K562 (cell line): Measurements from ENCODE around the gene NMRK1. TPM values are rescaled to one million over a fixed set of nuclear protein-coding genes. Genes with fewer than 3 reads are reported as not detected.

ENCODE experiments used
- ATAC-seq: fragments of 200-7000 bp; cut with Tn5 transposase; 3 replicates; pipeline ENCODE4 v1.9.1; 2020; ENCODE audit warnings: moderate library complexity
- BruUV-seq: library from RNA; stranded (reverse); fragments of 400-500 nt; replicated peaks from 2 replicates; lab custom pipeline; 2021; lab: Mats Ljungman, UMichigan
- CTCF ChIA-PET: fragments of 300-600 bp; formaldehyde crosslinking; extraction: SDS; loops from one replicate; lab custom pipeline; 2021; ENCODE audit warnings: low intra/inter-chr PET ratio; lab: Yijun Ruan, JAX
- POLR2A ChIA-PET: fragments of 300-600, 350-650 bp; sonication (Branson Sonifier 250); formaldehyde crosslinking; extraction: SDS; loops from one replicate; lab custom pipeline; 2021; ENCODE audit warnings: antibody characterized with exemption, inconsistent platforms; lab: Yijun Ruan, JAX
- DNase-seq, 4 experiments: peaks; one replicate each; pipeline versions ENCODE4 v3.0.0 to v3.0.0-alpha.2; 2011 to 2018; ENCODE audit warnings: low spot score in 3 of 4, mixed read lengths in 3 of 4; ENCODE audit errors: extremely low read depth in 1 of 4
- FAIRE-seq: peaks from 2 replicates; lab custom pipeline; 2011; peaks lifted over from hg19 to GRCh38; lab: Jason Lieb, UNC
- H2AFZ ChIP-seq: 2 replicates; pipeline ENCODE4 v1.6.0; 2011; ENCODE audit warnings: low read depth, low read length, control low read depth, inconsistent platforms
- H3K27ac ChIP-seq: fragments of 200-600 bp; 3 replicates; pipeline ENCODE4 v1.8.0; 2011; ENCODE audit warnings: low read depth, mild to moderate bottlenecking, control low read depth, inconsistent platforms, low read length, moderate library complexity, mixed read lengths; ENCODE audit errors: extremely low read depth
- H3K27me3 ChIP-seq, 2 experiments: fragments of 300-600 bp in 1 of 2; 2 replicates in 1 of 2; 3 replicates in 1 of 2; pipeline versions ENCODE4 v1.6.0 to v1.8.0; 2011; ENCODE audit warnings: inconsistent platforms in 2 of 2, low read length in 2 of 2, mild to moderate bottlenecking in 1 of 2, mixed read lengths in 1 of 2, moderate library complexity in 1 of 2; ENCODE audit not compliant: control insufficient read depth in 2 of 2, insufficient read depth in 2 of 2
- H3K36me3 ChIP-seq: fragments of 300-600 bp; 3 replicates; pipeline ENCODE4 v1.8.0; 2011; ENCODE audit warnings: mild to moderate bottlenecking, low read length, inconsistent platforms; ENCODE audit not compliant: control insufficient read depth, insufficient read depth
- H3K4me1 ChIP-seq, 2 experiments: fragments of 200-600 bp in 1 of 2; replicated peaks in 1 of 2; 2 replicates in 1 of 2; 3 replicates in 1 of 2; pipeline versions ENCODE4 v1.5.1 to v1.8.0; 2011; ENCODE audit warnings: inconsistent platforms in 2 of 2, low read length in 2 of 2, mild to moderate bottlenecking in 1 of 2, mixed read lengths in 1 of 2, moderate library complexity in 1 of 2; ENCODE audit not compliant: control insufficient read depth in 2 of 2, insufficient read depth in 2 of 2
- H3K4me2 ChIP-seq: 2 replicates; pipeline ENCODE4 v1.6.1; 2011; ENCODE audit warnings: low read length, control low read depth, inconsistent platforms, mixed read lengths; ENCODE audit not compliant: insufficient read depth
- H3K4me3 ChIP-seq: fragments of 200-600 bp; sonication (generic), shearing (Covaris generic); 2 replicates; pipeline ENCODE4 v1.5.1; 2016; ENCODE audit warnings: control low read depth, inconsistent platforms
- H3K79me2 ChIP-seq: fragments of 200-600 bp; 3 replicates; pipeline ENCODE4 v1.8.0; 2011; ENCODE audit warnings: low read length, inconsistent platforms; ENCODE audit not compliant: control insufficient read depth, insufficient read depth
- H3K9ac ChIP-seq, 2 experiments: 2 replicates each; pipeline versions ENCODE4 v1.6.0 to v1.6.1; 2011; ENCODE audit warnings: low read depth in 2 of 2, low read length in 2 of 2, control low read depth in 1 of 2, inconsistent platforms in 1 of 2, mild to moderate bottlenecking in 1 of 2, mixed read lengths in 1 of 2; ENCODE audit not compliant: insufficient read depth in 1 of 2
- H3K9me1 ChIP-seq: one replicate; pipeline ENCODE4 v1.6.0; 2011; ENCODE audit warnings: inconsistent platforms, mild to moderate bottlenecking, low read length, moderate library complexity; ENCODE audit not compliant: control insufficient read depth, insufficient read depth
- H3K9me3 ChIP-seq: replicated peaks from 2 replicates; pipeline ENCODE4 v1.5.1; 2011; ENCODE audit warnings: low read depth, low read length, inconsistent platforms; ENCODE audit not compliant: control insufficient read depth, insufficient read depth
- H4K20me1 ChIP-seq: replicated peaks from 2 replicates; pipeline ENCODE4 v1.6.1; 2011; ENCODE audit warnings: low read length, inconsistent platforms, mixed read lengths; ENCODE audit not compliant: control insufficient read depth, insufficient read depth
- FOXK1 ChIP-seq: sonication (generic); formaldehyde crosslinking; IDR thresholded peaks from 2 replicates; pipeline ENCODE4 v1.8.0; 2022; ENCODE audit warnings: missing genetic modification reagents, mild to moderate bottlenecking, borderline replicate concordance
- GABPB1 ChIP-seq: sonication (generic); formaldehyde crosslinking; IDR thresholded peaks from 2 replicates; pipeline ENCODE4 v1.8.0; 2022; ENCODE audit warnings: mild to moderate bottlenecking, missing genetic modification reagents
- ILK ChIP-seq: fragments of 450-650 bp; IDR thresholded peaks from 2 replicates; pipeline ENCODE4 v1.6.1; 2016; ENCODE audit warnings: missing genetic modification characterization, low read depth, mild to moderate bottlenecking, missing compliant biosample characterization, moderate library complexity, borderline replicate concordance
- JUNB ChIP-seq: fragments of 450-650 bp; formaldehyde crosslinking; conservative IDR thresholded peaks from 2 replicates; pipeline ENCODE4 v1.4.0; 2020; ENCODE audit warnings: mild to moderate bottlenecking
- KAT7 ChIP-seq: sonication (generic); formaldehyde crosslinking; IDR thresholded peaks from 2 replicates; pipeline ENCODE4 v1.8.0; 2022; ENCODE audit warnings: missing genetic modification reagents, mild to moderate bottlenecking, borderline replicate concordance
- OTX1 ChIP-seq: fragments of 450-650 bp; formaldehyde crosslinking; IDR thresholded peaks from 2 replicates; pipeline ENCODE4 v1.4.0; 2022; ENCODE audit warnings: mild to moderate bottlenecking
- RAD21 ChIP-seq, 2 experiments: fragments of 250-450 bp in 1 of 2; fragments of 450-650 bp in 1 of 2; sonication (Bioruptor Pico) in 1 of 2; formaldehyde crosslinking in 1 of 2; IDR thresholded peaks in 1 of 2; conservative IDR thresholded peaks in 1 of 2; 2 replicates each; pipeline versions ENCODE4 v1.4.0 to v1.8.0; 2020 to 2022; ENCODE audit warnings: mild to moderate bottlenecking in 2 of 2, moderate library complexity in 1 of 2
- RNF2 ChIP-seq: sonication (generic); IDR thresholded peaks from 2 replicates; pipeline ENCODE4 v1.6.1; 2016
- U2AF2 ChIP-seq: fragments of 200-400 bp; formaldehyde crosslinking; optimal IDR thresholded peaks from 2 replicates; pipeline ENCODE3; 2017; ENCODE audit warnings: low read depth, mild to moderate bottlenecking, low read length
- ZNF184 ChIP-seq: sonication (generic); formaldehyde crosslinking; IDR thresholded peaks from 2 replicates; pipeline ENCODE4 v1.5.0; 2020; ENCODE audit warnings: missing genetic modification reagents
- ZNF253 ChIP-seq: fragments of 250-450 bp; sonication (Bioruptor Pico); conservative IDR thresholded peaks from 2 replicates; pipeline ENCODE4 v1.6.1; 2021; ENCODE audit warnings: mild to moderate bottlenecking
- ZSCAN32 ChIP-seq: fragments of 450-650 bp; formaldehyde crosslinking; IDR thresholded peaks from 2 replicates; pipeline ENCODE4 v1.4.0; 2020; ENCODE audit warnings: mild to moderate bottlenecking, moderate library complexity
- WGBS: fragments of 100-300 bp; shearing (Covaris generic); methylation state at CpG from one replicate; pipeline ENCODE4 v1.1.6; 2016; ENCODE audit warnings: low coverage, mixed read lengths; ENCODE audit not compliant: insufficient coverage; ENCODE audit errors: missing lambda C conversion rate; 5-methylcytosine and 5-hydroxymethylcytosine counted together
- in situ Hi-C: fragments of 300-500 bp; cut with MboI; formaldehyde crosslinking; loops from 4 replicates; pipeline ENCODE4 v1.15.0; 2018; ENCODE audit warnings: inconsistent platforms, mixed read lengths
- intact Hi-C: fragments of 100-400 bp; cut with micrococcal nuclease; formaldehyde crosslinking; loops from 2 replicates; pipeline ENCODE4 v1.14.2; 2022
- polyA plus RNA-seq, 8 experiments: library from polyadenylated mRNA; depleted of rRNA in 4 of 8; stranded (reverse) in 5 of 8; unstranded in 3 of 8; fragments of >200 nt; fragmentation: Nextera tagmentation in 2 of 8; fragmentation: Illumina TruSeq in 1 of 8; extraction: Ambion mirVana in 2 of 8; extraction: Trizol in 1 of 8; gene quantifications; 2 replicates each; pipeline versions ENCODE4 v1.2.1 to v1.2.3, GENCODE V29; 2011 to 2014; ENCODE audit warnings: inconsistent platforms in 1 of 8, missing spikeins in 1 of 8
- total RNA-seq, 7 experiments: library from RNA; depleted of rRNA in 6 of 7; stranded (reverse); fragments of >200 nt in 6 of 7; fragmentation: Illumina TruSeq in 2 of 7; extraction: Trizol in 2 of 7; gene quantifications; 2 replicates each; pipeline versions ENCODE4 v1.2.1 to v1.2.3, GENCODE V29; 2011 to 2021; ENCODE audit warnings: low replicate concordance in 1 of 7
- TF ChIP-seq, protein P1 (sequence below): fragments of 150-350 bp; conservative IDR thresholded peaks from 2 replicates; pipeline ENCODE4 v1.6.1; 2014; ENCODE audit warnings: low read length
- TF ChIP-seq, protein P2 (sequence below): sonication (generic); formaldehyde crosslinking; IDR thresholded peaks from 2 replicates; pipeline ENCODE4 v1.5.0; 2020; ENCODE audit warnings: missing genetic modification reagents
- TF ChIP-seq, protein P3 (sequence below): fragments of 250-450 bp; sonication (Bioruptor Pico); IDR thresholded peaks from 2 replicates; pipeline ENCODE4 v1.4.0; 2020; ENCODE audit warnings: mild to moderate bottlenecking, moderate library complexity
- TF ChIP-seq, protein P4 (sequence below), 2 experiments: IDR thresholded peaks; 2 replicates each; pipeline ENCODE4 v1.6.1; 2012; ENCODE audit warnings: improper control_type of control experiment in 2 of 2, low read depth in 2 of 2, low read length in 2 of 2, borderline replicate concordance in 1 of 2

NMRK1 gene
- total and polyA plus RNA-seq, 9 of the 15 experiments (the other 6 are each of a cell fraction or from before 2014, with no cell fraction given) = 1.1 to 3.5 (median 1.7) TPM

DNA sequence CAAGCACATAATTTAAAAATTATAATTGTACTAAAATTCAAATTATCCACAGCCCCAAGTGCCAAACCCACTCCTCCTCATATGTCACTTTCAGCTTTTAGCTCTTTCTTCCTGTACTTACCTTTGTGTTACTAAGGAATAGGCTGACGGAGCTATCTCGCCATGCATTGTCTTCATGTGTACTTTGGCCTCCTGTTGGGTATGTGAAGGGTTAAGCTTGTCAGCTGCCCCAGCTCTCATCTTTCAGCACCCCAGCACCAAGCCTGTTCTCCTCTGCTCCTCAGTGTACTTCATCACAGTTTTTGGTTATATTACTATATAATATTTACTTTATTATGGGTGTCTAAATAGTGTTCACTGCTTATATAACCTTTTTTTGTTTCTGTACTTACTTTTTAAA is 46.5 kb upstream of the NMRK1 start:
- no TSS peak for BruUV-seq
- in situ Hi-C loops (no loop called here), intact Hi-C loops (no loop called here)
- H4K20me1 ChIP-seq = no peaks in the 10 kb centered on the region
- H3K27me3 ChIP-seq = no peaks in the 10 kb centered on the region
- H3K9me1 ChIP-seq = no peaks in the 10 kb centered on the region
- no peak overlapping the region for H3K9ac ChIP-seq
- no peak for DNase-seq
- peaks cover 2% of the 10 kb centered on the region; the same call in 1 of the 3 replicates for H3K36me3 ChIP-seq
- H2AFZ ChIP-seq = no peak overlapping the region
- CTCF ChIA-PET = no interaction called here
- no peaks in the 10 kb centered on the region for H3K79me2 ChIP-seq
- ATAC-seq = no peak
- no peak overlapping the region for H3K4me3 ChIP-seq
- POLR2A ChIA-PET = interaction anchor here (0.7 kb wide), 1 partner anchor 42 kb away, joined by 3 read pairs; no protein-coding TSS in a partner anchor
- 83% methylated on average over 2 of the region's 2 CpGs for WGBS
- H3K4me2 ChIP-seq = no peak overlapping the region
- H3K4me1 ChIP-seq = no peaks in the 10 kb centered on the region
- no peak for FAIRE-seq
- H3K9me3 ChIP-seq = no peaks in the 10 kb centered on the region
- no peak overlapping the region for H3K27ac ChIP-seq
- TF ChIP-seq OTX1 (CRISPR knock-in tag) (no peak), ILK (no peak), RAD21 (CRISPR knock-in tag; conservative IDR thresholded peaks at IDR 0.05 in 1 of 2, IDR thresholded peaks at IDR 0.05 in 1 of 2) (no peak), JUNB (CRISPR knock-in tag) (no peak), U2AF2 (no peak), FOXK1 (CRISPR knock-in tag) (no peak), KAT7 (CRISPR knock-in tag) (no peak), RNF2 (no peak), ZNF253 (CRISPR knock-in tag) (no peak), ZSCAN32 (CRISPR knock-in tag) (no peak), GABPB1 (CRISPR knock-in tag) (no peak), ZNF184 (CRISPR knock-in tag) (no peak)
- TF ChIP-seq, protein P1, sequence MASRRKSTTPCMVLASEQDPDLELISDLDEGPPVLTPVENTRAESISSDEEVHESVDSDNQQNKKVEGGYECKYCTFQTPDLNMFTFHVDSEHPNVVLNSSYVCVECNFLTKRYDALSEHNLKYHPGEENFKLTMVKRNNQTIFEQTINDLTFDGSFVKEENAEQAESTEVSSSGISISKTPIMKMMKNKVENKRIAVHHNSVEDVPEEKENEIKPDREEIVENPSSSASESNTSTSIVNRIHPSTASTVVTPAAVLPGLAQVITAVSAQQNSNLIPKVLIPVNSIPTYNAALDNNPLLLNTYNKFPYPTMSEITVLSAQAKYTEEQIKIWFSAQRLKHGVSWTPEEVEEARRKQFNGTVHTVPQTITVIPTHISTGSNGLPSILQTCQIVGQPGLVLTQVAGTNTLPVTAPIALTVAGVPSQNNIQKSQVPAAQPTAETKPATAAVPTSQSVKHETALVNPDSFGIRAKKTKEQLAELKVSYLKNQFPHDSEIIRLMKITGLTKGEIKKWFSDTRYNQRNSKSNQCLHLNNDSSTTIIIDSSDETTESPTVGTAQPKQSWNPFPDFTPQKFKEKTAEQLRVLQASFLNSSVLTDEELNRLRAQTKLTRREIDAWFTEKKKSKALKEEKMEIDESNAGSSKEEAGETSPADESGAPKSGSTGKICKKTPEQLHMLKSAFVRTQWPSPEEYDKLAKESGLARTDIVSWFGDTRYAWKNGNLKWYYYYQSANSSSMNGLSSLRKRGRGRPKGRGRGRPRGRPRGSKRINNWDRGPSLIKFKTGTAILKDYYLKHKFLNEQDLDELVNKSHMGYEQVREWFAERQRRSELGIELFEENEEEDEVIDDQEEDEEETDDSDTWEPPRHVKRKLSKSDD = no peak
- TF ChIP-seq, protein P2, sequence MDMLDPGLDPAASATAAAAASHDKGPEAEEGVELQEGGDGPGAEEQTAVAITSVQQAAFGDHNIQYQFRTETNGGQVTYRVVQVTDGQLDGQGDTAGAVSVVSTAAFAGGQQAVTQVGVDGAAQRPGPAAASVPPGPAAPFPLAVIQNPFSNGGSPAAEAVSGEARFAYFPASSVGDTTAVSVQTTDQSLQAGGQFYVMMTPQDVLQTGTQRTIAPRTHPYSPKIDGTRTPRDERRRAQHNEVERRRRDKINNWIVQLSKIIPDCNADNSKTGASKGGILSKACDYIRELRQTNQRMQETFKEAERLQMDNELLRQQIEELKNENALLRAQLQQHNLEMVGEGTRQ = no peak
- TF ChIP-seq, protein P3, sequence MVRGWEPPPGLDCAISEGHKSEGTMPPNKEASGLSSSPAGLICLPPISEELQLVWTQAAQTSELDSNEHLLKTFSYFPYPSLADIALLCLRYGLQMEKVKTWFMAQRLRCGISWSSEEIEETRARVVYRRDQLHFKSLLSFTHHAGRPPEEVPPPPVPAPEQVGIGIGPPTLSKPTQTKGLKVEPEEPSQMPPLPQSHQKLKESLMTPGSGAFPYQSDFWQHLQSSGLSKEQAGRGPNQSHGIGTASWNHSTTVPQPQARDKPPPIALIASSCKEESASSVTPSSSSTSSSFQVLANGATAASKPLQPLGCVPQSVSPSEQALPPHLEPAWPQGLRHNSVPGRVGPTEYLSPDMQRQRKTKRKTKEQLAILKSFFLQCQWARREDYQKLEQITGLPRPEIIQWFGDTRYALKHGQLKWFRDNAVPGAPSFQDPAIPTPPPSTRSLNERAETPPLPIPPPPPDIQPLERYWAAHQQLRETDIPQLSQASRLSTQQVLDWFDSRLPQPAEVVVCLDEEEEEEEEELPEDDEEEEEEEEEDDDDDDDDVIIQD (CRISPR knock-in tag) = no peak
- TF ChIP-seq, protein P4, sequence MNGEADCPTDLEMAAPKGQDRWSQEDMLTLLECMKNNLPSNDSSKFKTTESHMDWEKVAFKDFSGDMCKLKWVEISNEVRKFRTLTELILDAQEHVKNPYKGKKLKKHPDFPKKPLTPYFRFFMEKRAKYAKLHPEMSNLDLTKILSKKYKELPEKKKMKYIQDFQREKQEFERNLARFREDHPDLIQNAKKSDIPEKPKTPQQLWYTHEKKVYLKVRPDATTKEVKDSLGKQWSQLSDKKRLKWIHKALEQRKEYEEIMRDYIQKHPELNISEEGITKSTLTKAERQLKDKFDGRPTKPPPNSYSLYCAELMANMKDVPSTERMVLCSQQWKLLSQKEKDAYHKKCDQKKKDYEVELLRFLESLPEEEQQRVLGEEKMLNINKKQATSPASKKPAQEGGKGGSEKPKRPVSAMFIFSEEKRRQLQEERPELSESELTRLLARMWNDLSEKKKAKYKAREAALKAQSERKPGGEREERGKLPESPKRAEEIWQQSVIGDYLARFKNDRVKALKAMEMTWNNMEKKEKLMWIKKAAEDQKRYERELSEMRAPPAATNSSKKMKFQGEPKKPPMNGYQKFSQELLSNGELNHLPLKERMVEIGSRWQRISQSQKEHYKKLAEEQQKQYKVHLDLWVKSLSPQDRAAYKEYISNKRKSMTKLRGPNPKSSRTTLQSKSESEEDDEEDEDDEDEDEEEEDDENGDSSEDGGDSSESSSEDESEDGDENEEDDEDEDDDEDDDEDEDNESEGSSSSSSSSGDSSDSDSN (IDR thresholded peaks at IDR 0.05; ENCODE audit: borderline replicate concordance in 1 of 2, low read depth in 2 of 2, low read length in 2 of 2) = no peak
